ENCODE data around the gene NUDT22. TPM values are rescaled to one million over a fixed set of nuclear protein-coding genes. Genes with fewer than 3 reads are reported as not detected.
A peak's percentile ranks its signal among the peaks of the same experiment; 100 is the strongest.

The NUDT22 gene, protein sequence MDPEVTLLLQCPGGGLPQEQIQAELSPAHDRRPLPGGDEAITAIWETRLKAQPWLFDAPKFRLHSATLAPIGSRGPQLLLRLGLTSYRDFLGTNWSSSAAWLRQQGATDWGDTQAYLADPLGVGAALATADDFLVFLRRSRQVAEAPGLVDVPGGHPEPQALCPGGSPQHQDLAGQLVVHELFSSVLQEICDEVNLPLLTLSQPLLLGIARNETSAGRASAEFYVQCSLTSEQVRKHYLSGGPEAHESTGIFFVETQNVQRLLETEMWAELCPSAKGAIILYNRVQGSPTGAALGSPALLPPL
- total RNA-seq (2014; rRNA removed; shearing (Covaris generic)): 50.4 and 52.1 TPM in 2 replicates
- 63.8 and 65.3 TPM in 2 replicates for polyA plus RNA-seq (2015; cell fraction: cytosol; rRNA removed)
- polyA plus RNA-seq (2015; cell fraction: nucleus; rRNA removed): 114 and 139 TPM in 2 replicates

DNA sequence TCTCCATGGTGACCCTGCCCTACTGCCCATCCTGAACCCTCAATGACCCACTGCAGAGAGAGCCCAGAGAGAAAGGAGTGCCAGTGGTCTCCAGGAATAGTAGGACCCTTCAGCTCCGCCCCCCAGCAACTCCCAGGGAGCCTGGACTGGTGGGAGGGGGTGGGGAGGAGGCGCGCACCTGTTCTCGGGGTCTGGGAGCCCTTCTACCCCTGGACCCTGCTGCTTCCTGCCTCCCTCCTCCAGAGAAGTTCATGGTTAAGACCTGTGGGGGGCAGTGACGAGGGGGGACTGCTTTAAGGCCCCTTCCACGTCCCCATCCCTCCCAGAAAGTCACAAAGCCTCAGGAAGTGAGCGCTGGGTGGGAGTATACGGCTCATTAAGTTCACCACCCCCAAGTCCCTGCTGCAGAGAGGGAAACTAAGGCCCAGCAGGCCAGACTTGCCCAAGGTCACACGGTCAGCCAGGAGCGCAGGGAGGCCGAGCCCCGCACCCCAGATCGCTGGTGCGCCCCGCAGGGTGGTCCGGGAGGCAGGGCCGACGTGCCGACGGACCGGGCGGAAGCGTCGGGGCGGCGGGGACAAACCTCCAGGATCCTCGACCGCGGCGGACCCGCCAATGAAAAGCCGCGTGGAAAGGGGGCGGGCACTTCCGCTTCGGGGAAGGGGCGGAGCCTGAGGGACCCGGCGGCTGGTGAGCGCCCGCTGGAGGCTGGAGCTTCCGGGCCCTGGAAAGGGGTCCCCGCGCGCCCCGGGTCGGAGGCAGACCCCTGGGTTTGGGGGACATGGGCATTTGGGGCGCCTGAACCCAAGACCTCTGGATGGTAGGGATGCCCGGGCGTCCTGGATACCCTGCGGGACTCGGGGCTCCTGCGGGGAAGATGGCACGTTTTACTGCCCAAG is at the start of gene NUDT22, which contains the start of gene TRPT1:
TSS of gene NUDT22 (plus strand) at position 667 of the 899 bp plus-strand sequence. CDS start 379 bp downstream, outside the sequence.
TSS of gene TRPT1 (minus strand) at position 579 of the 899 bp plus-strand sequence. CDS start at position 253, 326 bp downstream.
- DNase-seq (ENCODE audit: low read depth, low spot score): peak; percentile 77
- in situ Hi-C loops (cut with HindIII; ENCODE audit: low pct_unique_long_range_greater_than_20kb, low sequenced_read_pairs): no loop called here

GRCh38 chr11:64176751-64177150 is 49.3 kb upstream of the NUDT22 start:
- in situ Hi-C loops (cut with HindIII; ENCODE audit: low pct_unique_long_range_greater_than_20kb, low sequenced_read_pairs): no loop called here
- DNase-seq (ENCODE audit: low read depth, low spot score): no peak

- DNase-seq (ENCODE audit: low read depth, low spot score): no peak
- in situ Hi-C loops (cut with HindIII; ENCODE audit: low pct_unique_long_range_greater_than_20kb, low sequenced_read_pairs): no loop called here
These were observed 47.9 kb upstream of the NUDT22 start for GRCh38 chr11:64178203-64178602.

- DNase-seq (ENCODE audit: low read depth, low spot score): no peak
- in situ Hi-C loops (cut with HindIII; ENCODE audit: low pct_unique_long_range_greater_than_20kb, low sequenced_read_pairs): no loop called here
These were observed 47.0 kb upstream of the NUDT22 start for GRCh38 chr11:64178951-64179639.

DNA sequence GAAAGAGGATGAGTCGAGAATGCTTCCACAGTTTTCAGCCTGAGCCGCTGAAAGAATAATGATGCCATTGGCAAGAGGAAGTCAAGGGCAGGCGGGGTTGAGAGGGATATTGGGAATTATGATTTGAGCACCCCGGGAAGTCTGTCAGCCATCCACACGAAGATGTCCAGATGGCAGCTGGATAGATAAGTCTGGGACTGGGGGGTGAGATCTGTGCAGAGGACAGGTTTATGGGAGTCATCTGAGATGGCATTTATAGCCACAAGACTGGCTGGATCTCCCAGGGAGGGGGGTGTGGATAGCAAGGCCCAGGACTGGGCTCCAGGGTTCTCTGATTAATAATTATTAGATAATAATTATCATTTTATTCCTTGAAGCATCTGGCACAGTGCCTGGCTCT is 45.2 kb upstream of the NUDT22 start:
- in situ Hi-C loops (cut with HindIII; ENCODE audit: low pct_unique_long_range_greater_than_20kb, low sequenced_read_pairs): no loop called here
- no peak for DNase-seq (ENCODE audit: low read depth, low spot score)

DNA sequence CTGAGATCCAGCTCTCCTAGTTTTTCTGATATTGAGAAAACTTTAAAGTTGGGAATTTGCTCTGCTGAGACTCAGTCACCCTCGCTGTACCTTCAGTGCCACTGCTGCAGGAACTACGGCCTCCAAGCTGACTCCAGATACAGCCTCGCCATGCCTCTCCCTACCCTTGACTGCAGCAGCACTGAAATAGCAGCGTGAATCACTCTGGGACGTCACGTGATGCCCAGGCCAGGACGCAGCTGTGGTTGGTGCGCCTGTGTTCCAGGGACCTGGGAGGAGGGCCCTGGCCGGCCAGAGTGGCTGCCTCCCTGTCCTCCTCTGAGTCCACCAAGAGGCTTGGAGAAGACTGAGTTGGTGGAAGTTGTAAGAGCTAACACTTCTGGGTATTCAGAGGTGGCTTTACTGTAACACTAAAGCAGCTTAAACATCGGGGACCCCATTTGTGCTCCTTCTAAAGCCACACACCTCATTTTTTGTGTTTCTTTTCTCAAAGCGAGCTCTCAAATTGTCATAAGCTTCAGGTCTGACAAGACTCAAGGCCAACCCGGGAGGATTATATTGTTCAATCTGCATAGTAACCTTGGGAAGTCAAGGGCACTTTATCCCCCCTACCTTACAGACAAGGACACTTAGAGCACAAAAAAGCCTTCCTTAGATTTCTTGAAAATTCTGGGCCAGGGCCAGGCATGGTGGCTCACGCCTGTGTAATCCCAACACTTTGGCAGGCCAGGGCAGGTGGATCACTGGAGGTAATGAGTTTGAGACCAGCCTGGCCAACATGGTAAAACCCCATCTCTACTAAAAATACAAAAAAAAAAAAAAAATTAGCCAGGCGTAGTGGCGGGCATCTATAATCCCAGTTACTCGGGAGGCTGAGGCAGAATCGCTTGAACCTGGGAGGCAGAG is 44.3 kb upstream of the NUDT22 start:
- in situ Hi-C loops (cut with HindIII; ENCODE audit: low pct_unique_long_range_greater_than_20kb, low sequenced_read_pairs): no loop called here
- DNase-seq (ENCODE audit: low read depth, low spot score): peak; percentile 82

GRCh38 chr11:64183890-64184289 is 42.2 kb upstream of the NUDT22 start:
- in situ Hi-C loops (cut with HindIII; ENCODE audit: low pct_unique_long_range_greater_than_20kb, low sequenced_read_pairs): no loop called here
- no peak for DNase-seq (ENCODE audit: low read depth, low spot score)

DNA sequence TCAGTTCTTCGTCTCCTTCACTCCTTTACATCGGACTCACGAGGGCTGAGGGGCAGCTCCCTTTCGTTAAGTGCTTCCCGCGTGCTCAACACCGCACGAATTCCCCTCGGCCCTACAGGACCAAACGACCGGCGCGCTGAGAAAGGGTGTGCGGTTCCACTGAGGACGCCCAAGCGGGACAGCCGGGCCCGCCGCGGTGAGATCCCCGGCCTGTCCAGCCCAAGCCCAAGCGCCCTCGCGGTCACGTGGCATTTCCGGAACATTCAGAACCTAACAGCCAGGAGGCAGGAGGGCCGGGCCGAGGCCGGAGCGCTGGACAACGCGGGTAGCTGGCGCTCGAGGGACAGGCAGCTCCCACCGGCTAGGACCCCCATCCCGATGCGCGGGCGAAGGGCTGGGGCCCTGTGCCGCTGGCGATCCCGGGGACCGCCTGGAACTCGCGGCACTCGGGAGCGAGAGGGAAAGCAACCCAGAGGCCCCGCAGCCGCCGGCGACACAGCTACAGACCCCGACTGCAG is 40.8 kb upstream of the NUDT22 start:
- in situ Hi-C loops (cut with HindIII; ENCODE audit: low pct_unique_long_range_greater_than_20kb, low sequenced_read_pairs): no loop called here
- DNase-seq (ENCODE audit: low read depth, low spot score): peak; percentile 62

GRCh38 chr11:64185693-64186491 is 40.2 kb upstream of the NUDT22 start, which contains the start of gene STIP1:
STIP1 (plus strand) TSS chr11:64186171; CDS start chr11:64186262, 91 bp downstream.
- in situ Hi-C loops (cut with HindIII; ENCODE audit: low pct_unique_long_range_greater_than_20kb, low sequenced_read_pairs): no loop called here
- peak; percentile 99 for DNase-seq (ENCODE audit: low read depth, low spot score)

DNA sequence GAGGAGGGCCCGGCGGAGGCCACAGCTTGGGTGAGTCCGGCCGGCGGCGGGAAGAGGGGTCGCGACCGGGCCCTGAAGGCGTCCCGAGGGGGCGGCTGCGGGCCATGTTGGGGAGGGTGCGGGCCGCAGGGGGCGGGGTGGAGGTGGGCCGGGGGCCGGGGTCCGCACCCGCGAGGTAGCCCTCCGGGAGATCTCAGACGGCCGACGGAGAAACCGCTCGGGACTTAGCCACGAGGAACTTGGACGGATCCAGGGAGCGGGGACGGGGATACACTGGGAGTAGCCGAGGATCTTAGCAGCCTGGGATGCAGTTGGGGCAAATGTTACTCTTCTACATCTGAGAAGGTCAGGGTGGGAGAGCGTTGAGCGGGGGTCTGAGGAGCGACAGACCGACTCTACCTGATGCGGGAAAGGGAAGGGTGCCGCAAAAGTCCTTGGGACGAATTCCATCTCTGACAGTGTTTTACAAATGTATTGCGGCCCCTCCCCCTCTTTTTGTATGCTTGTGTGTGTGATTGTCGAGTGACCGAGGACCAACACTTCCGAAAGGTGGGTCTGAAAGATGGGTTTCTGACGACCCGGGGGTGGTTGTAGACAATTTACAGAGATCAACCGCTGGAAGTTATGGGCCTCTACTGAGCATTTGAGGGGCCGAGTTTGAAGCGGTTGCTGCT is 39.4 kb upstream of the NUDT22 start:
- in situ Hi-C loops (cut with HindIII; ENCODE audit: low pct_unique_long_range_greater_than_20kb, low sequenced_read_pairs): no loop called here
- no peak for DNase-seq (ENCODE audit: low read depth, low spot score)

GRCh38 chr11:64192434-64192833 is 33.6 kb upstream of the NUDT22 start:
- DNase-seq (ENCODE audit: low read depth, low spot score): no peak
- in situ Hi-C loops (cut with HindIII; ENCODE audit: low pct_unique_long_range_greater_than_20kb, low sequenced_read_pairs): no loop called here

DNA sequence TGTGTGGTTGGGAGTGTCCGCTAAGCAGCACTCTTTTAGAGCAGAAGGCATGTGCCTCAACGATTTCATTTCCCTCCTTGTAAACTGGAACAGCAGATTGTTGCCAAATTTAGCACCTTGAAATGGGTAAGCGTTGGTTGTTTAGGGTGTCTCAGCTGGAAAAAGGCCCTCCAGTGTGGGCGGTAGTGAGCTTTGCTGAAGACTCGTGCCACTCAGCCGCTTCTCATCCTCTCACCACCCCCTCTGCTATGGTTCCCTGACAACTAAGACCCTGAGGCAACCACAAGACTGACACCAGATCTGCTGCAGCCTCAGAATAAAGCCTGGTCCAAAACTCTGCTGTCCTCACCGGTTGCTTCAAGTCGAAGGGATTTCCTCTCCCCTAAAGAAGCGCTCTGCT is 29.4 kb upstream of the NUDT22 start:
- in situ Hi-C loops (cut with HindIII; ENCODE audit: low pct_unique_long_range_greater_than_20kb, low sequenced_read_pairs): no loop called here
- DNase-seq (ENCODE audit: low read depth, low spot score): peak; percentile 80

DNA sequence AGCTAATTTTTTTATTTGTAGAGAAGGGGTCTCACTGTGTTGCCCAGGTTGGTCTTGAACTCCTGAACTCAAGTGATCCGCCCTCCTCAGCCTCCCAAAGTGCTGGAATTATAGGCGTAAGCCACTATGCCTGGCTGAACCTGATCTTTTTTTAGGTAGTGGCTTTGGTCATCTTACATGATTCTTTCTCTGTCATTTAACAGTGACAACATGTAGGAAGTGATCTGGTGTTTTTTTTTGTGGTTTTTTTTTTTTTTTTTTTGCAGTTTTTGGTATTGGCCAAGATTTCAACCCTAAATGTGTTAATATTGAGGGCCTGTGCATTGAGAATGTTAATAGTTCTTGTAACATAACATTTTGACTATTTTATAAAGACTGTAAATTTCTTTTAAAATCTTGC is 27.6 kb upstream of the NUDT22 start:
- DNase-seq (ENCODE audit: low read depth, low spot score): no peak
- in situ Hi-C loops (cut with HindIII; ENCODE audit: low pct_unique_long_range_greater_than_20kb, low sequenced_read_pairs): no loop called here

DNA sequence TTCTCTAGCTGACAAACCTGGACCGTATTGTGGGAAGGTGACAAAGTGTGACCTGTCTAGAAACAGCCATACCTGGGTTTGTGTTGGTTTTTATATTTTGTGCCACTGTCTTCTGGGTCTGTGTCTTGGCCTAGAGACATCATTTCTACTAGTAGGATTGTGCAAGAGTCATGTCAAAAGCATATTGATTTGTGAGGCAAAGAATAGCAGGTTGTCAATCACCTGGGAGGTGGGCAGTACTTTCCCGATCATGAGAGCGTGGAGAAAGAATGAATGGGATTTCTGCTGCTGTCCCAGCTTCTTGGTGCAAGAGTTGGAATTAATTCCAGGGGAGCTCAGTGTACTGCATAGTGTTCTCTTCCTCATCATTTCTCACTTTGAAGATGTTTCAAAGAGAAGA is 24.5 kb upstream of the NUDT22 start:
- DNase-seq (ENCODE audit: low read depth, low spot score): no peak
- in situ Hi-C loops (cut with HindIII; ENCODE audit: low pct_unique_long_range_greater_than_20kb, low sequenced_read_pairs): no loop called here

- in situ Hi-C loops (cut with HindIII; ENCODE audit: low pct_unique_long_range_greater_than_20kb, low sequenced_read_pairs): no loop called here
- DNase-seq (ENCODE audit: low read depth, low spot score): no peak
These were observed 23.1 kb upstream of the NUDT22 start for GRCh38 chr11:64202992-64203391.
